Nephron (organoid): ENCODE measurements around the gene TMEM145.

ENCODE experiments used
- H3K27ac Mint-ChIP-seq, 3 experiments: 2 replicates each; pipeline ENCODE4 v1.8.0; 2020; ENCODE audit warnings: mixed read lengths in 3 of 3, mild to moderate bottlenecking in 2 of 3, moderate library complexity in 1 of 3
- H3K27me3 Mint-ChIP-seq: 2 replicates; pipeline ENCODE4 v1.8.0; 2021; ENCODE audit warnings: low read depth, mild to moderate bottlenecking, moderate library complexity, mixed read lengths
- H3K36me3 Mint-ChIP-seq: 2 replicates; pipeline ENCODE4 v1.8.0; 2020; ENCODE audit warnings: low read depth, mixed read lengths
- H3K4me1 Mint-ChIP-seq: 2 replicates; pipeline ENCODE4 v1.8.0; 2020; ENCODE audit warnings: mixed read lengths
- H3K4me3 Mint-ChIP-seq, 3 experiments: 2 replicates each; pipeline ENCODE4 v1.8.0; 2020; ENCODE audit warnings: mild to moderate bottlenecking in 3 of 3, mixed read lengths in 3 of 3, moderate library complexity in 2 of 3
- H3K9me3 Mint-ChIP-seq: 2 replicates; pipeline ENCODE4 v1.8.0; 2020; ENCODE audit warnings: mixed read lengths
- TF ChIP-seq, protein P1 (sequence below), 3 experiments: fragments of 200-600 bp; sonication (generic); IDR thresholded peaks; one replicate each; pipeline ENCODE4 v1.5.0; 2021; ENCODE audit warnings: antibody characterized with exemption in 3 of 3; ENCODE audit not compliant: unreplicated experiment in 3 of 3

TMEM145 gene

DNA sequence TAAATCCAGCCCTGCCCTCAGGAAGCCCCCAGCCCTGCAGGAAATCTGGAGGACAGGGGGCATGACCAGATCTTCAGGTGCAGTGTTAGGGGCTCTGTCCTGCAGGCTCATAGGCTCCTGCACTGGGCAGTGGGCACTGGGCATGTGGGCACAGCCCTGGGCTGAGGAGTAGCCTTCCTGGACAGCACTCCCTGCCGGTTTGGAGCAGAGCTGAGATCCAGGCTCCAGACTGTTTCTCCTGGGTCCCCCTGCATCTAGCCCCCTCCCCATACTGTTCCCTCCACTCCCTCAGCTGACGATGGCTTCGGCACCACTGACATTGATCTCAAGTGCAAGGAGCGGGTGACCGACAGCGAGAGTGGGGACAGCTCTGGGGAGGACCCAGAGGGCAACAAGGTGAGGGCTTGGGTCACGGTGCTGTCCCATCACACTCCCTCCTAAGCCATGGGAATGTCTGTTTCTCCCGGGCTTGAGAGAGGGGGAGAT, 23.5 kb upstream of the TMEM145 start:
- Mint-ChIP-seq H3K27ac (no peak overlapping the region), H3K4me1 (peaks cover 29% of the 10 kb centered on the region), H3K27me3 (peaks cover 4% of the 10 kb centered on the region), H3K36me3 (peaks cover 22% of the 10 kb centered on the region), H3K4me3 (no peak overlapping the region), H3K9me3 (no peaks in the 10 kb centered on the region)
- TF ChIP-seq, protein P1, sequence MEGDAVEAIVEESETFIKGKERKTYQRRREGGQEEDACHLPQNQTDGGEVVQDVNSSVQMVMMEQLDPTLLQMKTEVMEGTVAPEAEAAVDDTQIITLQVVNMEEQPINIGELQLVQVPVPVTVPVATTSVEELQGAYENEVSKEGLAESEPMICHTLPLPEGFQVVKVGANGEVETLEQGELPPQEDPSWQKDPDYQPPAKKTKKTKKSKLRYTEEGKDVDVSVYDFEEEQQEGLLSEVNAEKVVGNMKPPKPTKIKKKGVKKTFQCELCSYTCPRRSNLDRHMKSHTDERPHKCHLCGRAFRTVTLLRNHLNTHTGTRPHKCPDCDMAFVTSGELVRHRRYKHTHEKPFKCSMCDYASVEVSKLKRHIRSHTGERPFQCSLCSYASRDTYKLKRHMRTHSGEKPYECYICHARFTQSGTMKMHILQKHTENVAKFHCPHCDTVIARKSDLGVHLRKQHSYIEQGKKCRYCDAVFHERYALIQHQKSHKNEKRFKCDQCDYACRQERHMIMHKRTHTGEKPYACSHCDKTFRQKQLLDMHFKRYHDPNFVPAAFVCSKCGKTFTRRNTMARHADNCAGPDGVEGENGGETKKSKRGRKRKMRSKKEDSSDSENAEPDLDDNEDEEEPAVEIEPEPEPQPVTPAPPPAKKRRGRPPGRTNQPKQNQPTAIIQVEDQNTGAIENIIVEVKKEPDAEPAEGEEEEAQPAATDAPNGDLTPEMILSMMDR (IDR thresholded peaks at IDR 0.05; ENCODE audit: unreplicated experiment in 3 of 3), result no peak

DNA sequence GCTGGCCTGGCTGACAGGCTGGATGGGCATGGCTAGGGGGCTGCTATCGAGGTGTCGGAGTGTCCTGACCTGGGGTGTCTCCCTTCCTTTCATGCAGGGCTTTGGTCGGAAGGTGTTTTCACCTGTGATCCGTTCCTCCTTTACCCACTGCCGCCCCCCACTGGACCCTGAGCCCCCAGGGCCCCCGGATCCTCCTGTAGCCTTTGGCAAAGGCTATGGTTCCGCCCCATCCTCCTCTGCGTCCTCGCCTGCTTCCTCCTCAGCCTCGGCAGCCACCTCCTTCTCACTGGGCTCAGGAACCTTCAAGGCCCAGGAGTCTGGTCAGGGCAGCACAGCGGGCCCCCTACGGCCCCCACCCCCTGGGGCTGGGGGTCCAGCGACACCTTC, 23.0 kb upstream of the TMEM145 start:
- Mint-ChIP-seq H3K27me3 (no peaks in the 10 kb centered on the region), H3K27ac (no peak overlapping the region), H3K36me3 (peaks cover 22% of the 10 kb centered on the region), H3K4me3 (no peak overlapping the region), H3K4me1 (peaks cover 24% of the 10 kb centered on the region), H3K9me3 (no peaks in the 10 kb centered on the region)
- TF ChIP-seq, protein P1 (IDR thresholded peaks at IDR 0.05; ENCODE audit: unreplicated experiment in 3 of 3), result no peak

DNA sequence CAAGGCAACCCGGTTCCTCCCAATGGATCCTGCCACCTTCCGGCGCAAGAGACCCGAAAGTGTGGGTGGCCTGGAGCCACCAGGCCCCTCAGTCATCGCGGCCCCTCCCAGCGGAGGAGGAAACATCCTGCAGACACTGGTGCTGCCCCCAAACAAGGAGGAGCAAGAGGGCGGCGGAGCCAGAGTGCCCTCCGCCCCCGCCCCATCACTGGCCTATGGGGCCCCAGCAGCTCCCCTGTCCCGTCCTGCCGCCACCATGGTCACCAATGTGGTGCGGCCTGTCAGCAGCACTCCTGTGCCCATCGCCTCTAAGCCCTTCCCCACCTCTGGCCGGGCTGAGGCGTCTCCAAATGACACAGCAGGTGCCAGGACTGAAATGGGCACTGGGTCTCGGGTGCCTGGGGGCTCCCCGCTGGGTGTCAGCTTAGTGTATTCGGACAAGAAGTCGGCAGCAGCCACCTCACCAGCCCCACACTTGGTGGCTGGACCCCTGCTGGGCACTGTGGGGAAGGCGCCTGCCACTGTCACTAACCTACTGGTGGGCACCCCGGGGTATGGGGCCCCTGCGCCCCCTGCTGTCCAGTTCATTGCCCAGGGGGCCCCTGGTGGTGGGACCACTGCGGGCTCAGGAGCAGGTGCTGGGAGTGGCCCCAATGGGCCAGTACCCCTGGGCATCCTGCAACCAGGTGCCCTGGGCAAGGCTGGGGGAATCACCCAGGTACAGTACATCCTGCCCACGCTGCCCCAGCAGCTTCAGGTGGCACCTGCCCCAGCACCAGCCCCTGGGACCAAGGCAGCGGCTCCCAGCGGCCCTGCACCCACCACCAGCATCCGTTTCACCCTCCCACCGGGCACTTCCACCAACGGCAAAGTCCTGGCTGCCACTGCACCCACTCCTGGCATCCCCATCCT, 22.3 kb upstream of the TMEM145 start:
- H3K4me1 Mint-ChIP-seq, result peaks cover 20% of the 10 kb centered on the region
- no peaks in the 10 kb centered on the region for H3K9me3 Mint-ChIP-seq
- H3K4me3 Mint-ChIP-seq, result peak overlapping the region in 2 of 3 experiments; percentile 53 to 57
- no peaks in the 10 kb centered on the region for H3K27me3 Mint-ChIP-seq
- peak overlapping the region; percentile 30 to 80 (median 37) for H3K27ac Mint-ChIP-seq
- H3K36me3 Mint-ChIP-seq, result peaks cover 25% of the 10 kb centered on the region
- TF ChIP-seq, protein P1 (IDR thresholded peaks at IDR 0.05; ENCODE audit: unreplicated experiment in 3 of 3), result peak; percentile 38 to 45 (median 41)

DNA sequence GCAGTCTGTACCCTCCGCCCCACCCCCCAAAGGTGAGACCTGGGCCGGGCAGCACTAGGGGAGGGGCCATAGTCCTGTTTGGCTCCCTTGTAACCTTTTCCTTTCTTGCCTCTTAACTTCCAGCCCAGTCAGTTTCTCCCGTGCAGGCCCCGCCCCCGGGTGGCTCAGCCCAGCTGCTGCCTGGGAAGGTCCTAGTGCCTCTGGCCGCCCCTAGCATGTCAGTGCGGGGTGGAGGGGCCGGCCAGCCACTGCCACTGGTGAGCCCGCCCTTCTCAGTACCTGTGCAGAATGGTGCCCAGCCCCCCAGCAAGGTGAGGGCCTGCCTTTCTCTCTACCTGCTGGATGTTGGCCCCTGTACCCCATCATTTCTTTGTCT, 21.7 kb upstream of the TMEM145 start:
- peak overlapping the region; percentile 30 to 80 (median 37) for H3K27ac Mint-ChIP-seq
- no peaks in the 10 kb centered on the region for H3K9me3 Mint-ChIP-seq
- H3K36me3 Mint-ChIP-seq, result peaks cover 26% of the 10 kb centered on the region
- H3K27me3 Mint-ChIP-seq, result no peaks in the 10 kb centered on the region
- H3K4me3 Mint-ChIP-seq, result peak overlapping the region in 2 of 3 experiments; percentile 53 to 57
- H3K4me1 Mint-ChIP-seq, result peaks cover 14% of the 10 kb centered on the region
- TF ChIP-seq, protein P1 (IDR thresholded peaks at IDR 0.05; ENCODE audit: unreplicated experiment in 3 of 3), result no peak

DNA sequence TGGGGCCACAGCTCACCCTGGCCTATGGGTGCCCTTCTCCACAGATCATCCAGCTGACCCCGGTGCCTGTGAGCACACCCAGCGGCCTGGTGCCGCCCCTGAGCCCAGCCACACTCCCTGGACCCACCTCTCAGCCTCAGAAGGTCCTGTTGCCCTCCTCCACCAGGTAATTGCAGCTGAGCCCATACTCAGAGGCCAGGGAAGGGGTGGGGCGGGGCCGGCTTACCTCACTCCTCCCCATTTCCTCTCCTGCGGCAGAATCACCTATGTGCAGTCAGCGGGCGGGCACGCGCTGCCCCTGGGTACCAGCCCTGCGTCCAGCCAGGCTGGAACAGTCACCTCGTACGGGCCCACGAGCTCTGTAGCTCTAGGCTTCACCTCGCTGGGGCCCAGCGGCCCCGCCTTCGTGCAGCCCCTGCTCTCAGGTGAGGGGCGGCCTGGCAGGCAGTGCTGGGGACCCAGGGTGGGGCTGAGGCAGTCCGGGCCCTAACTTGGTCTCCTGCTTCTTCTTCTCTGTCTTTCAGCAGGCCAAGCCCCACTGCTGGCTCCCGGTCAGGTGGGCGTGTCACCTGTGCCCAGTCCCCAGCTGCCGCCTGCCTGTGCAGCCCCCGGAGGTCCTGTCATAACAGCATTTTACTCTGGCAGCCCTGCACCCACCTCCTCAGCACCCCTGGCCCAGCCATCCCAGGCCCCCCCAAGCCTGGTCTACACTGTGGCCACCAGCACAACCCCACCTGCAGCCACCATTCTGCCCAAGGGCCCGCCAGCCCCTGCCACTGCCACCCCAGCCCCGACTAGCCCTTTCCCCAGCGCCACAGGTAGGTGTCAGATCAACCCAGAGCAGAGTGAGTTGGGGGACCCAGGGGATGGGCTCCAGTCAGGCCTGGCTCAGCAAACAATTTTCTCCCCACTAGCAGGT, 20.8 kb upstream of the TMEM145 start:
- TF ChIP-seq, protein P1 (IDR thresholded peaks at IDR 0.05; ENCODE audit: unreplicated experiment in 3 of 3), result no peak
- H3K36me3 Mint-ChIP-seq, result peaks cover 31% of the 10 kb centered on the region
- H3K9me3 Mint-ChIP-seq, result no peaks in the 10 kb centered on the region
- H3K4me3 Mint-ChIP-seq, result no peak overlapping the region
- peak overlapping the region; percentile 30 to 80 (median 37) for H3K27ac Mint-ChIP-seq
- H3K4me1 Mint-ChIP-seq, result peaks cover 13% of the 10 kb centered on the region
- H3K27me3 Mint-ChIP-seq, result no peaks in the 10 kb centered on the region
